Measurements from ENCODE around the gene DOK7.
A peak's percentile ranks its signal among the peaks of the same experiment; 100 is the strongest.

Gene DOK7

DNA sequence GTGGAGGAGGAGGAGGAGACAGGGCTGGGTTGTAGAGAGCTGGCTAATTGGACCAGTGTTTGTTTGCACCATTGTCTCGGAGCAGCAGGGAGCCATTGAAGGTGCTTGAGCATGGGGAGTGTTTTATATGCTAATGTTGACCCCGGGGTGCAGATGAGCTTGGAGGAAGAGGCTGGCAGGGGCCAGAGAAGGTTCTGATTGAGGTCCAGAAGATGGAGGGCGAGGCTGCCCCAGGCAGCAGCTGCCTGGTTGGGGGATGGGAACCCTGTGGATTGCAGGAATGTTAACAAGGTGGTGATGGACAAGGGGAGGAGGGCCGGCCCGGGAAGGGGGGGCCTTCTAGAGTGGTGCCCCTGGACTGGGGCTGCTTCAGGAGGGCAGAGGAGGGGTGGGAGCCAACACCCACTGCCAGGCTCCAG, 18.0 kb downstream of the DOK7 start:
- peaks cover 52% of the 10 kb centered on the region for H3K4me1 ChIP-seq (ENCODE audit: control insufficient read depth, insufficient read depth, low read length)
- no peaks in the 10 kb centered on the region for H3K36me3 ChIP-seq (ENCODE audit: insufficient read depth, low read length)
- peak overlapping the region; percentile 49 for H3K9ac ChIP-seq (ENCODE audit: low read depth, low read length)
- H3K27me3 ChIP-seq (ENCODE audit: control insufficient read depth, insufficient read depth, low read length): peaks cover 3% of the 10 kb centered on the region
- H3K4me3 ChIP-seq (ENCODE audit: low read length): no peak overlapping the region
- H3K9me3 ChIP-seq (replicated peaks; ENCODE audit: low read length): no peaks in the 10 kb centered on the region
- no peak overlapping the region for H3K4me2 ChIP-seq (ENCODE audit: low read length)

GRCh38 chr4:3481783-3482393, 18.8 kb downstream of the DOK7 start:
- no peaks in the 10 kb centered on the region for H3K36me3 ChIP-seq (ENCODE audit: insufficient read depth, low read length)
- no peaks in the 10 kb centered on the region for H3K9me3 ChIP-seq (replicated peaks; ENCODE audit: low read length)
- H3K4me3 ChIP-seq (ENCODE audit: low read length): no peak overlapping the region
- H3K4me2 ChIP-seq (ENCODE audit: low read length): no peak overlapping the region
- peak overlapping the region; percentile 45 for H3K9ac ChIP-seq (ENCODE audit: low read depth, low read length)
- H3K27me3 ChIP-seq (ENCODE audit: control insufficient read depth, insufficient read depth, low read length): peaks cover 3% of the 10 kb centered on the region
- peaks cover 57% of the 10 kb centered on the region for H3K4me1 ChIP-seq (ENCODE audit: control insufficient read depth, insufficient read depth, low read length)

DNA sequence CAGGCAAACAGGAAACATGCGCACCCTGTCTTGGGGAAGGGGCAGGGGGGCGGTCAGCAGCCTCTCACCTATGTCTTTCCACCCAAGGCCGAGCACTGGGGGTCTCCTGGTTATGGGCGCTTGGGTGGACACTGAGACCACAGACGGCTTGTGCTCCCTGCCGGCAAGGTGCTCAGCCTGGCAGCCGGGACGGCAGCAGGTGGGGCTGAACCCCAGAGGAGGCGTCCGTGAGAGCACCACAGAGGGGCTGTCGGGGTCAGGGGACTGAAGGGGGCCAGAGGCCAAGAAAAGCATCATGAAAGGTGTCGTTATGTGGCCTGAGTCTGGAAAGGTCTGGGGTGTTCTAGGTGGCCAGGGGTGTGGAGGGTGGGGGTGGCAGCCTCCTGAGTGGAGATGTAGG, 19.6 kb downstream of the DOK7 start:
- Histone ChIP-seq H3K9me3 (replicated peaks; ENCODE audit: low read length) (no peaks in the 10 kb centered on the region), H3K27me3 (ENCODE audit: control insufficient read depth, insufficient read depth, low read length) (peaks cover 3% of the 10 kb centered on the region), H3K36me3 (ENCODE audit: insufficient read depth, low read length) (no peaks in the 10 kb centered on the region), H3K4me3 (ENCODE audit: low read length) (no peak overlapping the region), H3K4me2 (ENCODE audit: low read length) (no peak overlapping the region), H3K4me1 (ENCODE audit: control insufficient read depth, insufficient read depth, low read length) (peaks cover 60% of the 10 kb centered on the region), H3K9ac (ENCODE audit: low read depth, low read length) (peak overlapping the region; percentile 45)

DNA sequence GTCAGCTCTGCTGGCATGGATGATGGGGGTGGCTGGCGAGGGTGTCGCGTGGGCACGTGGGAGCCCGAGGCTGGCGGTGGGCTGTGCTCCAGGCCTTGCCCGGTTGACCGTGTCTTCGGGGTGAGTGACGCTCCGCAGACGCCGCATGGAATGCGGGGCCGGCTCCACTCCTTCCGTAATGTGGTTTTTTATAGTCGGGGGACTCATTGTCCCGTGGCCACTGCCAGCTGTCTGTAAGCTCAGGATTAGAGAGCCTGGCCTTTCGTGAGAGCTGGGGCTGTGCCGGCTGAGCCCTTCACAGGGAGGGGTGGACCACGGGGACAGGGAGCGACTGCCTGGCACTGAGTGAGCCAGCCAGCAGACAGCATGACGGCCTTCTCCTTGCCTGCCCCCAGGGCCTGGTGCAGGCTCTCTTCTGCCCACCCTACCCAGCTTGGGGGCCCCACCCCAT, 20.4 kb downstream of the DOK7 start:
- Histone ChIP-seq H3K4me3 (ENCODE audit: low read length) (peak overlapping the region; percentile 5), H3K9me3 (replicated peaks; ENCODE audit: low read length) (no peaks in the 10 kb centered on the region), H3K4me2 (ENCODE audit: low read length) (peak overlapping the region; percentile 63), H3K4me1 (ENCODE audit: control insufficient read depth, insufficient read depth, low read length) (peaks cover 60% of the 10 kb centered on the region), H3K36me3 (ENCODE audit: insufficient read depth, low read length) (no peaks in the 10 kb centered on the region), H3K27me3 (ENCODE audit: control insufficient read depth, insufficient read depth, low read length) (peaks cover 3% of the 10 kb centered on the region), H3K9ac (ENCODE audit: low read depth, low read length) (peak overlapping the region; percentile 78)

DNA sequence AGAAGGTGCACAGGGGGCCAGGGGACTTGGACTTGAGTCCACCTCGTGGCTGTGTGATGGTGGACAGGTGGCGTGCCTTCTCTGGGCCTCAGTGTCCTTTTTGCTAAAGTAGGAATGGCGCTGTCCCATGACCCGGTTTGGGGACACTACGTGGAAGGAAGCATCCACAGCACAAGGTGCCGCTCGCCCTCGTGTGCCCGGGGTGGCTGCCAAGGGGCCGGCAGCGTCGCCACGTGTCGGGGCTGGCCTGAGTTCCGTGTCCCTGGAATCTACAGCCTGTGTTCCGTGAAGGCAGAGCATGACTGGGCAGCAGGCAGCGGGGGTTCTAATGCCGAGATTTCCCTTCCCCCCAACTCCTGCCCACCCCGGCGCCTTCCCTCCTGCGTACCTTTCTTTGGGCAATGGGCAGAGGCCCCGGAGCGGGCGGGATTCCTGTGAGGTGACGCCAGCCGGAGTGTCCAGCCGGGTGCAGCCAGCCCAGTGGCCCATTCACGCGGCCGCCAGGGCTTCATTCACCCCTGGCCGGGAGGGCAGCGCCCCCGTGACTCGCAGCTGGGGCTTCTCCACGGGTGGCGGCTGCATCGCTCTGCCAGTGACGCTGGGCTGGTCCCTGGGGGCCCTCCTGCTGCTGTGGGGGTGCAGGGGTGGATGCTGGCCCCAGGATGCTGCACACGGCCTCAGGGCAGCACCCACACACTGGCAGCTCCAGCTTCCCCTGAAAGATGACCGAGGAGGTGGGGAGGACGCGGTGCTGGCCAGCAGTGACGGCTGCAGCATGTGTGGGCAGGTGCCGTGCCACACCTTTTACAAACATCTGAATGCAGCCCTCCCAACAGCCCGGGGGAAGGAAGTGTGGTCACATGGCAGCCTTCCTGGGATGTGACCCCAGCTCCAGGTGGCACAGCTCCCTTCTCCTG, 21.2 kb downstream of the DOK7 start:
- no peaks in the 10 kb centered on the region for H3K9me3 ChIP-seq (replicated peaks; ENCODE audit: low read length)
- H3K4me1 ChIP-seq (ENCODE audit: control insufficient read depth, insufficient read depth, low read length): peaks cover 60% of the 10 kb centered on the region
- peak overlapping the region; percentile 78 for H3K9ac ChIP-seq (ENCODE audit: low read depth, low read length)
- H3K27me3 ChIP-seq (ENCODE audit: control insufficient read depth, insufficient read depth, low read length): peaks cover 3% of the 10 kb centered on the region
- peak overlapping the region; percentile 5 for H3K4me3 ChIP-seq (ENCODE audit: low read length)
- H3K36me3 ChIP-seq (ENCODE audit: insufficient read depth, low read length): no peaks in the 10 kb centered on the region
- H3K4me2 ChIP-seq (ENCODE audit: low read length): peak overlapping the region; percentile 63

DNA sequence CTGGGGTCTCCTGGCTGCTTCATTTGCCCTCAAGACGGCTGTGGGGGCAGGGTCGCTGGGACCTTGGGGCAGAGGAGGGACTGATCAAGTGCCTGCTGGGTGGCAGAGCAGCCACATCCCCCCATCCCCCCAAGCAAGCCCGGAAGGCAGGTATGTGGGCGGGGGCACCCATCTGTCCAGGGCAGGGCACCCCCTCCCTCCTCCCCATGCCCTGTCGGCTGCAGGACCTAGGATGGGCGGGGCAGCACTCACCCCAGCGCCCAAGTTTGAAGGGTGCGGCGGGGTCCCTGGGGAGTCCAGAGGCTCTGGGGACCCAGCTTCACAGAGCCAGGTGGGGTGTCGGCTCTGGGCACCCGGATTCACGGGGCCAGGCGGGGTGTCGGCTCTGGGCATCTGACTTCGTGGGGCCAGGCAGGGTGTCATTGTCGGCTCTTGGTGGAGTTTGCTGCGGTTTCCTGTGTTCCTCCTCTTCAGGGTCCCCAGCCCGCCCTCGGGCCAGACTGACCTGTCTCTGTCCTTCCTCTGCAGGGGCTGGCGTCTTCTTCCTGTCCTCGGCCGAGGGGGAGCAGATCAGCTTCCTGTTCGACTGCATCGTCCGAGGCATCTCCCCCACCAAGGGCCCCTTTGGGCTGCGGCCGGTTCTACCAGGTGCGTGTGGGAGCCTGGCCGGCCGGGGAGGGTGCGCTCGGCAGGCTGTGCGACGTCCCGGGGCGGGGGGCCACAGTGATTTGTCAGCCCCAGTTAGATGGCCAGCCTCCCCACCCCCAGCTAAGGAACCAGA, 22.1 kb downstream of the DOK7 start:
- Histone ChIP-seq H3K9ac (ENCODE audit: low read depth, low read length) (peak overlapping the region; percentile 78), H3K9me3 (replicated peaks; ENCODE audit: low read length) (no peaks in the 10 kb centered on the region), H3K4me3 (ENCODE audit: low read length) (peak overlapping the region; percentile 5), H3K27me3 (ENCODE audit: control insufficient read depth, insufficient read depth, low read length) (peaks cover 3% of the 10 kb centered on the region), H3K4me2 (ENCODE audit: low read length) (peak overlapping the region; percentile 63), H3K36me3 (ENCODE audit: insufficient read depth, low read length) (no peaks in the 10 kb centered on the region), H3K4me1 (ENCODE audit: control insufficient read depth, insufficient read depth, low read length) (peaks cover 60% of the 10 kb centered on the region)

DNA sequence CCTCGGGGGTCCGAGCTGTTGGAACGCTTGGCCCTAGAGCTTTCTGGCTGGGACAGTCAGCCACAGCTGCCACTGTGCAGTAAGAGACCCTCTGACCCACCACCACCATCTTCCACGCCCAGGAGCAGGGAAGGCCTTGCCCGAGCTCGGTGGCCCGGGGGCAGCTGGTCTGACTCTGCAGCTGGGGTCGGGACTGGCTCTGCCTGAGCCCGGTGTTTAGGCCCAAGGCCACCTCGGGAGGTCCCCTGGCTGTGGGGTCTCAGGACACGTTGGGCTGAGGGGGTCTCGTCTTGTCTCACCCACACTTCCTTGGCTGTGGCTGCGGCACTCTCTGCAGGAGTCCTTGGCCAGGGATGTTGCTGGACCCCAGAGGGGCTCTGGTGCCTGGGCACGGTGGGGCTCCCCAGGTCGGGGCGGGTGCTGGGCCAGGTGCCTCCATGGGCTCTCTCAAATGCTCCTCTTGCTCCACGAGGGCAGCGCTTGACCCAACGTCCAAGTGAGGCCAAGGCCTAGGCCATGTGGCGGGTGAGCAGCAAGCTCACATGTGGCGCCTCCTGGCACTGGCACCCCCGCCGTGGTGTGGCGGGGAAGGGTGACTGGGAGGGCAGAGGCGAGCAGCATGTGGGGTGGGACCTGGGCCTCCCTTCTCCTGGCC, 22.9 kb downstream of the DOK7 start:
- no peak overlapping the region for H3K9ac ChIP-seq (ENCODE audit: low read depth, low read length)
- peaks cover 55% of the 10 kb centered on the region for H3K4me1 ChIP-seq (ENCODE audit: control insufficient read depth, insufficient read depth, low read length)
- H3K36me3 ChIP-seq (ENCODE audit: insufficient read depth, low read length): no peaks in the 10 kb centered on the region
- H3K4me3 ChIP-seq (ENCODE audit: low read length): no peak overlapping the region
- peaks cover 3% of the 10 kb centered on the region for H3K27me3 ChIP-seq (ENCODE audit: control insufficient read depth, insufficient read depth, low read length)
- H3K4me2 ChIP-seq (ENCODE audit: low read length): no peak overlapping the region
- no peaks in the 10 kb centered on the region for H3K9me3 ChIP-seq (replicated peaks; ENCODE audit: low read length)

DNA sequence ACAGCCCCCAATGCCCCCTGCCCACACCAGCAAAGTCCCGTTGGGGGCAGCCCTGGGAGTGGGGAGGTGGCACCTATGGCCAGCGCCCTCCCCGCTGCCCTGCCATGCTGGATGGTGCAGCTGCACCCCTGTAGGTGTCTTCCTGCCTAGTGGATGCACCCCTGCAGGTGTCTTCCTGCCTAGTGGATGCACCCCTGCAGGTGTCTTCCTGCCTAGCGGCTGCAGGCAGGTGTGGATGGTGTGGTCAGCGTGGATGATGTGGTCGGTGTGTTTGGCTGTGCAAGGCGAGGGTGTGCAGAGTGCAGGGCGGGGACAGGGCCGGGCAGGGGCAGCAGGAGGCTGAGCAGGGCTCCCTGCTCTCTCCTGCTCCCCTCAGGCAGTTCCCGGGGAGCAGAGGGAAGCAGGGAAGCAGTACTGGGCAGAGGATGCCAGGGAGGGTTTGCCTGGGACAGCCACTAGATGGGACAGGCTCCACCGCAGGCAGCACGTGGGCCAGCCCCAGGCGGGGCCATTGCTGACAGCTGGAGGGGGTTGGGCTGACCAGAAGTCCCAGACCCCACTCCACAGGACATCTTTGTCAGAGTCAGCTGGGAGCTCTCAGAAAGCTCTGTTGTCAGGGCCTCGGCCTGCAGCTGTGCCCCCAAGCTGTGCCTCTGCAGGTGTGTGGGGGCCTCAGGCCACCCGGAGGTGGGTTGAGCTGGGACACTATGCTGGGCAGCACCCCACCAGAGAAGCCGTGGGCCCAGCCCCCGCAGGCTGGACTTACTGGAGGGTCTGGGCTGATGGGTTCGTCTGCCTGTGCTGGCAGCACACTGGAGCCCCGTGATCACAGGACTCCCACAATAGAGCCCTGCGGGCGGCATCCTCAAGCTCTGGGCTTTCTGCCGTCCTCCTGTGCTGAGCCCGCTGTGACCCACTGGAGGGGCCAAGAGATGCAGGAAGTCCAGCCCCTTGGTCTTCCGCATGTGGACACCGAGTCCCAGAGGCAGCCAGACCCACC, 23.7 kb downstream of the DOK7 start:
- Histone ChIP-seq H3K9me3 (replicated peaks; ENCODE audit: low read length) (no peaks in the 10 kb centered on the region), H3K36me3 (ENCODE audit: insufficient read depth, low read length) (no peaks in the 10 kb centered on the region), H3K27me3 (ENCODE audit: control insufficient read depth, insufficient read depth, low read length) (peaks cover 3% of the 10 kb centered on the region), H3K4me2 (ENCODE audit: low read length) (no peak overlapping the region), H3K4me3 (ENCODE audit: low read length) (no peak overlapping the region), H3K4me1 (ENCODE audit: control insufficient read depth, insufficient read depth, low read length) (peaks cover 53% of the 10 kb centered on the region), H3K9ac (ENCODE audit: low read depth, low read length) (no peak overlapping the region)

- Histone ChIP-seq H3K27me3 (ENCODE audit: control insufficient read depth, insufficient read depth, low read length) (peaks cover 6% of the 10 kb centered on the region), H3K4me3 (ENCODE audit: low read length) (no peak overlapping the region), H3K36me3 (ENCODE audit: insufficient read depth, low read length) (no peaks in the 10 kb centered on the region), H3K9ac (ENCODE audit: low read depth, low read length) (no peak overlapping the region), H3K4me1 (ENCODE audit: control insufficient read depth, insufficient read depth, low read length) (peaks cover 53% of the 10 kb centered on the region), H3K4me2 (ENCODE audit: low read length) (no peak overlapping the region), H3K9me3 (replicated peaks; ENCODE audit: low read length) (no peaks in the 10 kb centered on the region)
Measured at GRCh38 chr4:3487861-3488260, 24.8 kb downstream of the DOK7 start.

DNA sequence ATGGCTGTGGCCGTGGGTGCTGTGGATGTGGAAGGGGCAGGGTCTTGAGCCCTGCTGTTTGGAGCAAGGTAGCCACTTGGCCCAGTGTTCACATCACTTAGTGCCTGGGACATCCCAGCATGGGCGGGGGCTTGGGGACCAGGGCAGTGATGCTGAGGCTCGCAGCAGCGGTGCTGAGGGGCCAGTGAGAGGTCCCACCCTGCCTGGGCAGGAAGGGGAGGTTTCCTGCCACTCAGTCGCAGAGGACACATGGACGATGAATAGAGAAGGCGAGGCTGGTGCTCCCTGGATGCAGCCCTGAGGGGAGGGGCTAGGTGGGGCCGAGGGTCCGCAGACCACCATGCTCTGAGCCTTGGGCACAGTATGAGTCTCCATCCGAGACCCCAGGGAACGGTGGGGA, 25.7 kb downstream of the DOK7 start:
- no peak overlapping the region for H3K4me3 ChIP-seq (ENCODE audit: low read length)
- H3K9me3 ChIP-seq (replicated peaks; ENCODE audit: low read length): no peaks in the 10 kb centered on the region
- H3K9ac ChIP-seq (ENCODE audit: low read depth, low read length): no peak overlapping the region
- H3K27me3 ChIP-seq (ENCODE audit: control insufficient read depth, insufficient read depth, low read length): peaks cover 6% of the 10 kb centered on the region
- H3K36me3 ChIP-seq (ENCODE audit: insufficient read depth, low read length): no peaks in the 10 kb centered on the region
- H3K4me2 ChIP-seq (ENCODE audit: low read length): no peak overlapping the region
- H3K4me1 ChIP-seq (ENCODE audit: control insufficient read depth, insufficient read depth, low read length): peaks cover 55% of the 10 kb centered on the region

All from skeletal muscle satellite cell (primary cell).